Measurements from ENCODE around the gene ABCB8.
"Not testable (repeated sequence)": the region's sequence is repeated elsewhere in the genome, so short reads cannot be mapped to it uniquely, and the experiment has no call there.

DNA sequence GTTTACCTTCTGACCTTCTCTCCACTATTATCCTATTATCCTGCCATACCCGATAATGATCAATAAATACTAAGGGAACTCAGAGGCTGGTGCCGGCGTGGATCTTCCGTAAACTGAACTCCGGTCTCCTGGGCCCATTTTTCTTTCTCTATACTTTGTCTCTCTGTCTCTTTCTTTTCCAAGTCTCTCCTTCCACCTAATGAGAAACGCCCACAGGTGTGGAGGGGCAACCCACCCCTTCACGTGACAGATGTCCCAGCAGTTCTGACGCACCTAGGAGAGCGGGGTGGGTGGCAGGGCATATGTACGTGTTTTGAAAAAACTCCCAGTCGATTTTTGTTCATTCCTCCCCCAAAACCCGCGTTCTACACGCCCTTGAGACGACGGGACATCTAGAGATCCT is 521 bp upstream of the ABCB8 start:
- TF ChIP-seq, protein P1, sequence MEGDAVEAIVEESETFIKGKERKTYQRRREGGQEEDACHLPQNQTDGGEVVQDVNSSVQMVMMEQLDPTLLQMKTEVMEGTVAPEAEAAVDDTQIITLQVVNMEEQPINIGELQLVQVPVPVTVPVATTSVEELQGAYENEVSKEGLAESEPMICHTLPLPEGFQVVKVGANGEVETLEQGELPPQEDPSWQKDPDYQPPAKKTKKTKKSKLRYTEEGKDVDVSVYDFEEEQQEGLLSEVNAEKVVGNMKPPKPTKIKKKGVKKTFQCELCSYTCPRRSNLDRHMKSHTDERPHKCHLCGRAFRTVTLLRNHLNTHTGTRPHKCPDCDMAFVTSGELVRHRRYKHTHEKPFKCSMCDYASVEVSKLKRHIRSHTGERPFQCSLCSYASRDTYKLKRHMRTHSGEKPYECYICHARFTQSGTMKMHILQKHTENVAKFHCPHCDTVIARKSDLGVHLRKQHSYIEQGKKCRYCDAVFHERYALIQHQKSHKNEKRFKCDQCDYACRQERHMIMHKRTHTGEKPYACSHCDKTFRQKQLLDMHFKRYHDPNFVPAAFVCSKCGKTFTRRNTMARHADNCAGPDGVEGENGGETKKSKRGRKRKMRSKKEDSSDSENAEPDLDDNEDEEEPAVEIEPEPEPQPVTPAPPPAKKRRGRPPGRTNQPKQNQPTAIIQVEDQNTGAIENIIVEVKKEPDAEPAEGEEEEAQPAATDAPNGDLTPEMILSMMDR (IDR thresholded peaks at IDR 0.05): not testable (repeated sequence)
- TF ChIP-seq EZH2 (IDR thresholded peaks at IDR 0.05): not testable (repeated sequence)

Data from neural progenitor cell (in vitro differentiated cells).